ENCODE data around the gene LGALS4.
"Not testable (repeated sequence)": the region's sequence is repeated elsewhere in the genome, so short reads cannot be mapped to it uniquely, and the experiment has no call there.

LGALS4 gene

GRCh38 chr19:38834104-38834490 lies 21.4 kb upstream of the LGALS4 start:
- H3K9me3 ChIP-seq (replicated peaks; ENCODE audit: insufficient read depth, low read length): no peaks in the 10 kb centered on the region
- peaks cover 6% of the 10 kb centered on the region for H3K36me3 ChIP-seq (replicated peaks; ENCODE audit: insufficient read depth, low read length)
- no peak for DNase-seq
- H4K20me1 ChIP-seq (ENCODE audit: insufficient read depth, low read length): no peaks in the 10 kb centered on the region
- peaks cover 24% of the 10 kb centered on the region for H3F3A ChIP-seq (ENCODE audit: insufficient read depth, low read length)
- 0 out of 2 replicates have a peak, but pooled peaks cover 6% of the 10 kb centered on the region for H3K79me2 ChIP-seq (ENCODE audit: low read length)
- no peaks in the 10 kb centered on the region for H3K9me2 ChIP-seq (replicated peaks; ENCODE audit: insufficient read depth, low read length)
- H3K4me3 ChIP-seq (ENCODE audit: low read length): no peak overlapping the region
- no peaks in the 10 kb centered on the region for H3K27me3 ChIP-seq (replicated peaks; ENCODE audit: insufficient read depth, low read length)
- no peaks in the 10 kb centered on the region for H3K4me1 ChIP-seq (ENCODE audit: low read length)
- no peak for TF ChIP-seq EZH2phosphoT487 (IDR thresholded peaks at IDR 0.05; ENCODE audit: low read length)
- H3K27ac ChIP-seq (ENCODE audit: low read length): no peak overlapping the region
- H3K9ac ChIP-seq (ENCODE audit: low read length): no peak overlapping the region
- H3K4me2 ChIP-seq (ENCODE audit: low read depth, low read length): no peak overlapping the region
- H2AFZ ChIP-seq (ENCODE audit: low read length): no peak overlapping the region

- peaks cover 6% of the 10 kb centered on the region for H3K36me3 ChIP-seq (replicated peaks; ENCODE audit: insufficient read depth, low read length)
- peaks cover 20% of the 10 kb centered on the region for H3F3A ChIP-seq (ENCODE audit: insufficient read depth, low read length)
- no peaks in the 10 kb centered on the region for H3K27me3 ChIP-seq (replicated peaks; ENCODE audit: insufficient read depth, low read length)
- H2AFZ ChIP-seq (ENCODE audit: low read length): no peak overlapping the region
- DNase-seq: no peak
- no peaks in the 10 kb centered on the region for H3K4me1 ChIP-seq (ENCODE audit: low read length)
- H4K20me1 ChIP-seq (ENCODE audit: insufficient read depth, low read length): no peaks in the 10 kb centered on the region
- no peaks in the 10 kb centered on the region for H3K9me3 ChIP-seq (replicated peaks; ENCODE audit: insufficient read depth, low read length)
- H3K4me2 ChIP-seq (ENCODE audit: low read depth, low read length): no peak overlapping the region
- no peak overlapping the region for H3K4me3 ChIP-seq (ENCODE audit: low read length)
- 0 out of 2 replicates have a peak, but pooled peaks cover 6% of the 10 kb centered on the region for H3K79me2 ChIP-seq (ENCODE audit: low read length)
- H3K9ac ChIP-seq (ENCODE audit: low read length): no peak overlapping the region
- no peak overlapping the region for H3K27ac ChIP-seq (ENCODE audit: low read length)
- no peak for TF ChIP-seq EZH2 (optimal IDR thresholded peaks at IDR 0.05; ENCODE audit: low read depth, low read length)
- TF ChIP-seq, protein P1, sequence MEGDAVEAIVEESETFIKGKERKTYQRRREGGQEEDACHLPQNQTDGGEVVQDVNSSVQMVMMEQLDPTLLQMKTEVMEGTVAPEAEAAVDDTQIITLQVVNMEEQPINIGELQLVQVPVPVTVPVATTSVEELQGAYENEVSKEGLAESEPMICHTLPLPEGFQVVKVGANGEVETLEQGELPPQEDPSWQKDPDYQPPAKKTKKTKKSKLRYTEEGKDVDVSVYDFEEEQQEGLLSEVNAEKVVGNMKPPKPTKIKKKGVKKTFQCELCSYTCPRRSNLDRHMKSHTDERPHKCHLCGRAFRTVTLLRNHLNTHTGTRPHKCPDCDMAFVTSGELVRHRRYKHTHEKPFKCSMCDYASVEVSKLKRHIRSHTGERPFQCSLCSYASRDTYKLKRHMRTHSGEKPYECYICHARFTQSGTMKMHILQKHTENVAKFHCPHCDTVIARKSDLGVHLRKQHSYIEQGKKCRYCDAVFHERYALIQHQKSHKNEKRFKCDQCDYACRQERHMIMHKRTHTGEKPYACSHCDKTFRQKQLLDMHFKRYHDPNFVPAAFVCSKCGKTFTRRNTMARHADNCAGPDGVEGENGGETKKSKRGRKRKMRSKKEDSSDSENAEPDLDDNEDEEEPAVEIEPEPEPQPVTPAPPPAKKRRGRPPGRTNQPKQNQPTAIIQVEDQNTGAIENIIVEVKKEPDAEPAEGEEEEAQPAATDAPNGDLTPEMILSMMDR (IDR thresholded peaks at IDR 0.05; ENCODE audit: low read length): no peak
- no peak for TF ChIP-seq EZH2phosphoT487 (IDR thresholded peaks at IDR 0.05; ENCODE audit: low read length)
- H3K9me2 ChIP-seq (replicated peaks; ENCODE audit: insufficient read depth, low read length): no peaks in the 10 kb centered on the region
These were observed 20.3 kb upstream of the LGALS4 start for GRCh38 chr19:38833092-38833425.

- H3F3A ChIP-seq (ENCODE audit: insufficient read depth, low read length): peaks cover 6% of the 10 kb centered on the region
- no peaks in the 10 kb centered on the region for H3K27me3 ChIP-seq (replicated peaks; ENCODE audit: insufficient read depth, low read length)
- TF ChIP-seq, protein P1 (IDR thresholded peaks at IDR 0.05; ENCODE audit: low read length): no peak
- TF ChIP-seq EZH2phosphoT487 (IDR thresholded peaks at IDR 0.05; ENCODE audit: low read length) (no peak), EZH2 (optimal IDR thresholded peaks at IDR 0.05; ENCODE audit: low read depth, low read length) (no peak)
- H3K4me1 ChIP-seq (ENCODE audit: low read length): no peaks in the 10 kb centered on the region
- H3K9ac ChIP-seq (ENCODE audit: low read length): peak overlapping the region; percentile 50; the same call in 1 of the 2 replicates
- peak overlapping the region; percentile 94 for H2AFZ ChIP-seq (ENCODE audit: low read length)
- H3K79me2 ChIP-seq (ENCODE audit: low read length): 0 out of 2 replicates have a peak, but pooled peaks cover 6% of the 10 kb centered on the region
- DNase-seq: no peak
- H3K4me2 ChIP-seq (ENCODE audit: low read depth, low read length): peak overlapping the region; percentile 90
- H3K27ac ChIP-seq (ENCODE audit: low read length): no peak overlapping the region
- no peaks in the 10 kb centered on the region for H3K36me3 ChIP-seq (replicated peaks; ENCODE audit: insufficient read depth, low read length)
- no peaks in the 10 kb centered on the region for H4K20me1 ChIP-seq (ENCODE audit: insufficient read depth, low read length)
- no peaks in the 10 kb centered on the region for H3K9me3 ChIP-seq (replicated peaks; ENCODE audit: insufficient read depth, low read length)
- no peaks in the 10 kb centered on the region for H3K9me2 ChIP-seq (replicated peaks; ENCODE audit: insufficient read depth, low read length)
- H3K4me3 ChIP-seq (ENCODE audit: low read length): peak overlapping the region; percentile 87
These were observed 18.4 kb upstream of the LGALS4 start for GRCh38 chr19:38831142-38831605.

DNA sequence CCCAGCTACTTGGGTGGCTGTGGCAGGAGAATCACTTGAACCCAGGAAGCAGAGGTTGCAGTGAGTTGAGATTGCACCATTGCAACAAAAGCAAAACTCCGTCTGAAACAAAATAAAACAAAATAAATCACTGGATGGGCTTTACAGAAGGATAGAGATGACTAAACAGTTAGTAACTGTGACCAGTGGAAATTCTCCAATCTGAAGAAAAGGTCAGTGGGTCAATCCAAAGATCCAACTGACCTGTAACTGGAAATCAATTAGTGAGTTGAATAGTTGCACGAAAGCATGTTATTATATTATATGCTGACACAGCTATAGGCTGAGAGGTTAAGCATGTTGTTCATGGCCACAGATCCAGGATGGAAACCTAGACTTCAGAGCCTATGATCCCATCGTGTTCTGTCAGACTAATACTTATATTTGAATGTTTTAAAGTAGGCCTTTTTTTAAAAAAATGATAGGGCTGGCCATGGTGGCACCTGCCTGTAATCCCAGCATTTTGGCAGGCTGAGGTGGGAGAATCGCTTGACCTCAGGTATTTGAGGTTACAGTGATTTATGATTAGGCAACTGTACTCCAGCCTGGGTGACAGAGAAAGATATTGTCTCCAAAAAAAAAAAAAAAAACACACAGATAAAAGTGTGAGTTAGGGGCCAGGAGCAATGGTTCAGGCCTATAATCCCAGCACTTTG lies 17.4 kb upstream of the LGALS4 start:
- H3K4me3 ChIP-seq (ENCODE audit: low read length): no peak overlapping the region
- H3K27ac ChIP-seq (ENCODE audit: low read length): no peak overlapping the region
- peaks cover 4% of the 10 kb centered on the region for H3F3A ChIP-seq (ENCODE audit: insufficient read depth, low read length)

GRCh38 chr19:38829203-38829602 lies 16.5 kb upstream of the LGALS4 start:
- H4K20me1 ChIP-seq (ENCODE audit: insufficient read depth, low read length); DNase-seq; H3K9me2 ChIP-seq (replicated peaks; ENCODE audit: insufficient read depth, low read length); H3K4me2 ChIP-seq (ENCODE audit: low read depth, low read length); H3K27ac ChIP-seq (ENCODE audit: low read length); H3K9me3 ChIP-seq (replicated peaks; ENCODE audit: insufficient read depth, low read length); H3K27me3 ChIP-seq (replicated peaks; ENCODE audit: insufficient read depth, low read length); H3K4me1 ChIP-seq (ENCODE audit: low read length); H2AFZ ChIP-seq (ENCODE audit: low read length); H3K9ac ChIP-seq (ENCODE audit: low read length); H3K4me3 ChIP-seq (ENCODE audit: low read length); H3F3A ChIP-seq (ENCODE audit: insufficient read depth, low read length); H3K36me3 ChIP-seq (replicated peaks; ENCODE audit: insufficient read depth, low read length); H3K79me2 ChIP-seq (ENCODE audit: low read length): not testable (repeated sequence)

More for the DNA sequence above, 17.4 kb upstream of the LGALS4 start:
- no peaks in the 10 kb centered on the region for H3K9me3 ChIP-seq (replicated peaks; ENCODE audit: insufficient read depth, low read length)
- no peak overlapping the region for H3K9ac ChIP-seq (ENCODE audit: low read length)
- no peaks in the 10 kb centered on the region for H3K9me2 ChIP-seq (replicated peaks; ENCODE audit: insufficient read depth, low read length)
- no peaks in the 10 kb centered on the region for H3K27me3 ChIP-seq (replicated peaks; ENCODE audit: insufficient read depth, low read length)
- DNase-seq: no peak
- no peak for TF ChIP-seq EZH2 (optimal IDR thresholded peaks at IDR 0.05; ENCODE audit: low read depth, low read length)
- TF ChIP-seq, protein P1 (IDR thresholded peaks at IDR 0.05; ENCODE audit: low read length): no peak
- no peak for TF ChIP-seq EZH2phosphoT487 (IDR thresholded peaks at IDR 0.05; ENCODE audit: low read length)
- H3K79me2 ChIP-seq (ENCODE audit: low read length): 0 out of 2 replicates have a peak, but pooled peaks cover 6% of the 10 kb centered on the region
- H4K20me1 ChIP-seq (ENCODE audit: insufficient read depth, low read length): no peaks in the 10 kb centered on the region
- no peaks in the 10 kb centered on the region for H3K4me1 ChIP-seq (ENCODE audit: low read length)
- H3K4me2 ChIP-seq (ENCODE audit: low read depth, low read length): no peak overlapping the region
- no peaks in the 10 kb centered on the region for H3K36me3 ChIP-seq (replicated peaks; ENCODE audit: insufficient read depth, low read length)
- no peak overlapping the region for H2AFZ ChIP-seq (ENCODE audit: low read length)

All from MM.1S (cell line).